Myocyte (in vitro differentiated cells): ENCODE measurements around the gene TNFAIP2. TPM values are rescaled to one million over a fixed set of nuclear protein-coding genes. Genes with fewer than 3 reads are reported as not detected.
"Not testable (repeated sequence)": the region's sequence is repeated elsewhere in the genome, so short reads cannot be mapped to it uniquely, and the experiment has no call there.

Source experiments
- DNase-seq: peaks from one replicate; pipeline ENCODE4 v3.0.0-alpha.2; 2012; ENCODE audit warnings: low read depth
- total RNA-seq: library from RNA; depleted of rRNA; stranded (reverse); fragments of >200 nt; gene quantifications from 2 replicates; pipeline ENCODE4 v1.2.3, GENCODE V29; 2014

The TNFAIP2 gene
- total RNA-seq, 1 donor from 2014 or later, result 76.6 TPM

GRCh38 chr14:103107455-103107854 lies 15.8 kb upstream of the TNFAIP2 start:
- no peak for DNase-seq

- no peak for DNase-seq
Measured at GRCh38 chr14:103107941-103108748, 15.1 kb upstream of the TNFAIP2 start.

- peak; percentile 90 for DNase-seq
Measured at GRCh38 chr14:103108749-103109207, 14.5 kb upstream of the TNFAIP2 start.

- peak; percentile 99 for DNase-seq
Measured at GRCh38 chr14:103109535-103110441, 13.5 kb upstream of the TNFAIP2 start.

- DNase-seq, result peak; percentile 94
Measured at GRCh38 chr14:103110681-103111231, 12.5 kb upstream of the TNFAIP2 start.

GRCh38 chr14:103111232-103111868 lies 11.9 kb upstream of the TNFAIP2 start:
- no peak for DNase-seq

- peak; percentile 52 for DNase-seq
Measured at GRCh38 chr14:103112400-103113243, 10.6 kb upstream of the TNFAIP2 start.

GRCh38 chr14:103113303-103113702 lies 10.0 kb upstream of the TNFAIP2 start:
- no peak for DNase-seq

- DNase-seq, result no peak
Measured at GRCh38 chr14:103113774-103114173, 9.5 kb upstream of the TNFAIP2 start.

- DNase-seq, result not testable (repeated sequence)
Measured at GRCh38 chr14:103115086-103115679, 8.1 kb upstream of the TNFAIP2 start.

GRCh38 chr14:103115845-103116572 lies 7.3 kb upstream of the TNFAIP2 start:
- DNase-seq, result no peak

- DNase-seq, result no peak
Measured at GRCh38 chr14:103116636-103117035, 6.6 kb upstream of the TNFAIP2 start.

- not testable (repeated sequence) for DNase-seq
Measured at GRCh38 chr14:103117499-103117898, 5.8 kb upstream of the TNFAIP2 start.

- peak; percentile 88 for DNase-seq
Measured at GRCh38 chr14:103118018-103118662, 5.1 kb upstream of the TNFAIP2 start.

GRCh38 chr14:103118663-103119404 lies 4.4 kb upstream of the TNFAIP2 start:
- peak; percentile 69 for DNase-seq

- DNase-seq, result not testable (repeated sequence)
Measured at GRCh38 chr14:103119527-103119926, 3.7 kb upstream of the TNFAIP2 start.

- no peak for DNase-seq
Measured at GRCh38 chr14:103121121-103121845, 2.0 kb upstream of the TNFAIP2 start.
